ENCODE measurements around the gene RELN.

DNA sequence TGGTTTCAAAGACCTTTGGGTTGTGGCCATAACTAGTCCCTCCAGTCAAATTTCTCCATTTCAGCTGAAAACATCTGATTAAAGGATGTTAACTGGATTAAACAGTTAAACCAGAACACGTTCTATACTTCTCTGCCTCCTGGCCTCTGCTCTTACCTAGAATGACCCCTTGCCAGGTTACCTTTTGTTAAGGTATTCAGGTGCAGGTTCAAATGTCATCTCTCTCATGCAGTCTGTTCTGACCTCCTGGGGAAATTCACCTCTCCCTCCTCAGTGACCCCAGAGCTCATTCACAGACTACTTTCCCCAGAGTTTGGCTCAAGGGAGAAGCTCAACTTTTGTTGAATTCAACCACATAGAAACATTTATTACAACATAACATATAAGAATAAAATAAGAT is 67.8 kb downstream of the RELN start:
- TF ChIP-seq CTCF (IDR thresholded peaks at IDR 0.05) (no peak), EZH2 (IDR thresholded peaks at IDR 0.05; ENCODE audit: borderline replicate concordance, insufficient read depth, low read depth, low read length, poor library complexity, severe bottlenecking) (no peak)

Data from B cell (primary cell).